Parathyroid adenoma (tissue), 2 donors: ENCODE results near the gene ZNF311.

Experiments used
- H2AFZ ChIP-seq: fragments of 300-600 bp; sonication (generic); one replicate; pipeline ENCODE4 v1.7.0; 2017; ENCODE audit warnings: antibody characterized with exemption, mild to moderate bottlenecking
- H3K27ac ChIP-seq: fragments of 300-600 bp; sonication (generic); one replicate; pipeline ENCODE4 v1.7.0; 2017
- H3K27me3 ChIP-seq: fragments of 300-600 bp; sonication (generic); one replicate; pipeline ENCODE4 v1.7.0; 2017; ENCODE audit warnings: low read length; ENCODE audit not compliant: control insufficient read depth, insufficient read depth
- H3K36me3 ChIP-seq: fragments of 300-600 bp; sonication (generic); one replicate; pipeline ENCODE4 v1.7.0; 2017; ENCODE audit warnings: low read length; ENCODE audit not compliant: control insufficient read depth, insufficient read depth
- H3K4me1 ChIP-seq: fragments of 300-600 bp; sonication (generic); one replicate; pipeline ENCODE4 v1.7.0; 2017; ENCODE audit warnings: control low read depth
- H3K4me2 ChIP-seq: fragments of 300-600 bp; sonication (generic); one replicate; pipeline ENCODE4 v1.7.0; 2017; ENCODE audit warnings: low read length
- H3K4me3 ChIP-seq: fragments of 300-600 bp; sonication (generic); one replicate; pipeline ENCODE4 v1.7.0; 2017; ENCODE audit warnings: low read depth, low read length
- H3K79me2 ChIP-seq: fragments of 300-600 bp; sonication (generic); one replicate; pipeline ENCODE4 v1.7.0; 2017; ENCODE audit warnings: control low read depth
- H3K9ac ChIP-seq: fragments of 300-600 bp; sonication (generic); one replicate; pipeline ENCODE4 v1.7.0; 2017; ENCODE audit warnings: mild to moderate bottlenecking
- H3K9me3 ChIP-seq: fragments of 300-600 bp; sonication (generic); one replicate; pipeline ENCODE4 v1.7.0; 2017; ENCODE audit warnings: low read length; ENCODE audit not compliant: control insufficient read depth
- CTCF ChIP-seq: fragments of 300-600 bp; sonication (generic); IDR thresholded peaks from one replicate; pipeline ENCODE4 v1.7.0; 2017; ENCODE audit warnings: antibody characterized with exemption, mild to moderate bottlenecking
- donor health status: primary hyperparathyroidism.

ZNF311 gene

GRCh38 chr6:29016559-29017427 lies 11.7 kb upstream of the ZNF311 start:
- no peaks in the 10 kb centered on the region for H3K27me3 ChIP-seq

GRCh38 chr6:29014729-29015608 lies 9.9 kb upstream of the ZNF311 start:
- no peak for TF ChIP-seq CTCF
- Histone ChIP-seq H3K4me1 (no peaks in the 10 kb centered on the region), H3K79me2 (no peaks in the 10 kb centered on the region), H3K4me2 (no peak overlapping the region), H3K9ac (no peak overlapping the region), H2AFZ (no peak overlapping the region), H3K4me3 (no peak overlapping the region), H3K36me3 (no peaks in the 10 kb centered on the region), H3K9me3 (no peaks in the 10 kb centered on the region), H3K27ac (no peak overlapping the region), H3K27me3 (no peaks in the 10 kb centered on the region)

More at GRCh38 chr6:29016559-29017427, 11.7 kb upstream of the ZNF311 start:
- H3K4me1 ChIP-seq = no peaks in the 10 kb centered on the region
- H3K79me2 ChIP-seq = no peaks in the 10 kb centered on the region
- TF ChIP-seq CTCF = peak; percentile 88
- H3K27ac ChIP-seq = no peak overlapping the region
- H3K4me2 ChIP-seq = peak overlapping the region; percentile 85
- no peaks in the 10 kb centered on the region for H3K9me3 ChIP-seq
- peak overlapping the region; percentile 65 for H3K4me3 ChIP-seq
- H3K36me3 ChIP-seq = no peaks in the 10 kb centered on the region
- H3K9ac ChIP-seq = no peak overlapping the region
- peak overlapping the region; percentile 81 for H2AFZ ChIP-seq

GRCh38 chr6:29011276-29011734 lies 6.2 kb upstream of the ZNF311 start:
- no peaks in the 10 kb centered on the region for H3K79me2 ChIP-seq
- peak overlapping the region; percentile 43 for H3K4me2 ChIP-seq
- peak overlapping the region; percentile 87 for H2AFZ ChIP-seq
- no peaks in the 10 kb centered on the region for H3K9me3 ChIP-seq
- H3K27me3 ChIP-seq = no peaks in the 10 kb centered on the region
- H3K9ac ChIP-seq = no peak overlapping the region
- TF ChIP-seq CTCF = no peak
- no peaks in the 10 kb centered on the region for H3K4me1 ChIP-seq
- H3K4me3 ChIP-seq = no peak overlapping the region
- no peaks in the 10 kb centered on the region for H3K36me3 ChIP-seq
- H3K27ac ChIP-seq = no peak overlapping the region

- Histone ChIP-seq H3K4me2 (no peak overlapping the region), H2AFZ (no peak overlapping the region), H3K4me1 (no peaks in the 10 kb centered on the region), H3K27ac (no peak overlapping the region), H3K36me3 (no peaks in the 10 kb centered on the region), H3K79me2 (no peaks in the 10 kb centered on the region), H3K9me3 (no peaks in the 10 kb centered on the region), H3K27me3 (no peaks in the 10 kb centered on the region), H3K4me3 (no peak overlapping the region), H3K9ac (no peak overlapping the region)
- TF ChIP-seq CTCF = no peak
Measured at GRCh38 chr6:29009358-29009757, 4.2 kb upstream of the ZNF311 start.
